Astrocyte of the cerebellum (primary cell): ENCODE data around the gene CASP3.
"Not testable (repeated sequence)": the region's sequence is repeated elsewhere in the genome, so short reads cannot be mapped to it uniquely, and the experiment has no call there.

Source experiments
- DNase-seq: peaks from one replicate; pipeline ENCODE4 v3.0.0-alpha.2; 2011; ENCODE audit warnings: low read depth
- H3K4me3 ChIP-seq: 2 replicates; pipeline ENCODE4 v1.5.1; 2011; ENCODE audit warnings: mild to moderate bottlenecking, low read depth, low read length, moderate library complexity
- in situ Hi-C: cut with HindIII; loops from 2 replicates; pipeline ENCODE4 v1.10.0; 2017; ENCODE audit warnings: low sequenced_read_pairs
- TF ChIP-seq, protein P1 (sequence below): IDR thresholded peaks from 2 replicates; pipeline ENCODE4 v1.5.1; 2012; ENCODE audit warnings: low read length, low read depth, moderate library complexity, mild to moderate bottlenecking; ENCODE audit errors: missing control alignments

The CASP3 gene

DNA sequence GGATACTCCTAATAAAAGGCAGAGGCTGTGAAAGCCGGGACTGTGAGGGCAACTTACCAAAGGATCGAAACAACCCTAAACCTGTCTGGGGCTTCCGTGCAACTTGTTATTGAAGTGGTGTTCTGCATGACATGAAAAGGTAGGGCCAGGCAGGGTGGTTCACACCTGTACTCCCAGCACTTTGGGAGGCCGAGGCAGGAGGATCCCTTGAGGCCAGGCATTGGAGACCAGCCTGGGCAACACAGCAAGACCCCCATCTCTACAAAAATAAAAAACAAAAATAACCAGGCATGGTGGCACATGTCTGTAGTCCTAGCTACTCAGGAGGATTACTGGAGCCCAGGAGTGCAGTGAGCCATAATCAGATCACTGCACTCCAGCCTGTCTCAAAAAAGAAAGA, 12.3 kb downstream of the CASP3 start:
- DNase-seq, result no peak
- in situ Hi-C loops, result no loop called here
- TF ChIP-seq, protein P1, sequence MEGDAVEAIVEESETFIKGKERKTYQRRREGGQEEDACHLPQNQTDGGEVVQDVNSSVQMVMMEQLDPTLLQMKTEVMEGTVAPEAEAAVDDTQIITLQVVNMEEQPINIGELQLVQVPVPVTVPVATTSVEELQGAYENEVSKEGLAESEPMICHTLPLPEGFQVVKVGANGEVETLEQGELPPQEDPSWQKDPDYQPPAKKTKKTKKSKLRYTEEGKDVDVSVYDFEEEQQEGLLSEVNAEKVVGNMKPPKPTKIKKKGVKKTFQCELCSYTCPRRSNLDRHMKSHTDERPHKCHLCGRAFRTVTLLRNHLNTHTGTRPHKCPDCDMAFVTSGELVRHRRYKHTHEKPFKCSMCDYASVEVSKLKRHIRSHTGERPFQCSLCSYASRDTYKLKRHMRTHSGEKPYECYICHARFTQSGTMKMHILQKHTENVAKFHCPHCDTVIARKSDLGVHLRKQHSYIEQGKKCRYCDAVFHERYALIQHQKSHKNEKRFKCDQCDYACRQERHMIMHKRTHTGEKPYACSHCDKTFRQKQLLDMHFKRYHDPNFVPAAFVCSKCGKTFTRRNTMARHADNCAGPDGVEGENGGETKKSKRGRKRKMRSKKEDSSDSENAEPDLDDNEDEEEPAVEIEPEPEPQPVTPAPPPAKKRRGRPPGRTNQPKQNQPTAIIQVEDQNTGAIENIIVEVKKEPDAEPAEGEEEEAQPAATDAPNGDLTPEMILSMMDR, result no peak
- no peak overlapping the region for H3K4me3 ChIP-seq

DNA sequence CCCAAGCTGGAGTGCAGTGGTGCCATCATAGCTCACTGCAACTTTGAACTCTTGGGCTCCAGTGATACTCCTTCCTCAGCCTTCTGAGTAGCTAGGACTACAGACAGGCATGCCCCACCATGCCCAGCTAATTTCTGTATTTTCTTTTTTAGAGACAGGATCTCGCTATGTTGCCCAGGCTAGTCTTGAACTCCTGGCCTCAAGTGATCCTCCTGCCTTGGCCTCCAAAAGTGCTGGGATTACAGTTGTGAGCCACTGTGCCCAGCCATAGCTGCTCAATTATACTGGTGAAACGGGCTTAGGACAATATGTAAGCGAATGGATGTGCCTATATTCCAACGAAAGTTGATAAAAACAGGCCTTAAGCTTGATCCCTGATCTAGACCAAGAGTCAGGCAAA, 13.1 kb downstream of the CASP3 start:
- no peak for DNase-seq
- in situ Hi-C loops, result no loop called here
- no peak overlapping the region for H3K4me3 ChIP-seq
- TF ChIP-seq, protein P1, result no peak

DNA sequence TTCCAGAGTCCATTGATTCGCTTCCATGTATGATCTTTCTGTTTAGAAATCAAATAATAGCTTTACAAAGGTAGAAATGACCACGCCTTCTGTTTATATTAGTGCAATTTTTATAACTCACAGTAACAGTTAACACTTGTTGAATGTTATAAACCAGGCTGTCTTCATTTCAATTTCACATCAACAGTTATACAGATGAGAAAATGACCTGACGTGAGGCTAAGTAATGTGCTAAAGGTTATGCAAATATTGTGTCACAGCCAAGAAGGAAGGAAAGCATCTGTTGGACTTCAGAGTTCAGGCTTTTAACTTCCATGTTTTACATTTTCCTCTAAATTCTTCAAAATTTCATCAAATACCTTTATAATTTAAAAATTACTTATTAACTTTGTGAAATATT, 13.9 kb downstream of the CASP3 start:
- in situ Hi-C loops, result no loop called here
- no peak overlapping the region for H3K4me3 ChIP-seq
- TF ChIP-seq, protein P1, result no peak
- no peak for DNase-seq

DNA sequence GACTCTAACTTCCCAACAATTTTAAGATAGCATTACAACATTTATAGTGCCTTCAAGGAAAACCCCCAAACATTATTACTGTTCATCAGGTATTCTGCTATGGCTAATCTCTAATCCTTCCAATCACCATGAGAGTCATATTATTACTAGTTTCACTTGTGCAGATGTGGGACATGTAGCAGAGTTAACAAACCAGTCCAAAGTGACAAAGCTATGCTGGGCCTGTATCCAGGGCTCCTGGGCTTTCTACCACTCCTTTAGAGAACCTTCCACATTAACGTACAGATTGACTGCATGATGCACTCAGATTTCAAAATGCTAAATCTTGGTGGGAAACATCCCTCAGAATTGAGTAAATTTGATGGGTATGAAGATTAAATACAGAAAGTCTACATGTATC, 16.4 kb downstream of the CASP3 start:
- in situ Hi-C loops, result no loop called here
- no peak for DNase-seq
- TF ChIP-seq, protein P1, result no peak
- H3K4me3 ChIP-seq, result no peak overlapping the region

DNA sequence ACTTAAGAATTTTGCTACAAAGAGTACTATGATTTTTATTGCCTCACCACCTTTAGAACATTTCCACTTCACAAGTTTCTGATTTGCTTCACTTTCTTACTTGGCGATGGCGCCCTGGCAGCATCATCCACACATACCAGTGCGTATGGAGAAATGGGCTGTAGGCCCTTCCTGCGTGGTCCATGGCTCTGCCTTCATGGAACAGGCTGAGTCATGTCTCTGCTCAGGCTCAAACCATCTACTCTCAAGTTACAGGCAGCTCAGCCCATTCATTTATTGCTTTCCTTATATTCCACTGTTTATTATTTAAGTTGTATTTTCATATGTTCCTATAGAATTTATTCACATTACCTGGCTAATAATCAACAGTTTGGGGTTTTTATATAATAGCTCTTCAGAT, 21.1 kb downstream of the CASP3 start:
- no peak overlapping the region for H3K4me3 ChIP-seq
- DNase-seq, result no peak
- in situ Hi-C loops, result no loop called here
- TF ChIP-seq, protein P1, result no peak

DNA sequence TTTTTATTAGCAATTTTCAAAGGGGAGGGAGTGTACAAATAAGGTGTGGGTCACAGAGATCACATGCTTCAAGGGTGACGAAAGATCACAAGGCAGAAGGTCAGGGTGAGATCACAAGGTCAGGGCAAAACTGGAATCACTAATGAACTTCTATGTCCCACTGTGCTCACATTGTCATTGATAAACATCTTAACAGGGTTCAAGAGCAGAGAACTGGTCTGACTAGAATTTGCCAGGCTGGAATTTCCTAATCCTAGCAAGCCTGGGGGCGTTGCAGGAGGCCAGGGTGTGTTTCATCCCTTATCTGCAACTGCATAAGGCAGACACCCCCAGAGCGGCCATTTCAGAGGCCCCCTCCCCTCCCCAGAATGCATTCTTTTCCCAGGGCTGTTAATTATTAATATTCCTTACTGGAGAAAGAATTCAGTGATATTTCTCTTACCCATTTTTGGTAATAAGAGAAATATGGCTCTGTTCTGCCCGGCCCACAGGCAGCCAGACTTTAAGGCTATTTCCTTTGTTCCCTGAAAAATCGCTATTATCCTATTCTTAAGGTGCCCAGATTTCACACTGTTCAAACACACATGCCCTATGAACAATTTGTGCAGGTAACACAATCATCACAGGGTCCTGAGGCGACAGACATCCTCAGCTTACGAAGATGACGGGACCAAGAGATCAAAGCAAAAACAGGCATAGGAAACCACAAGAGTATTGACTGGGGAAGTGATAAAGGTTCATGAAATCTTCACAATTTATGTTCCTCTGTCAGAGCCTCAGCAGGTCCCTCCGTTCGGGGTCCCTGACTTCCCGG, 23.3 kb downstream of the CASP3 start:
- DNase-seq, H3K4me3 ChIP-seq, in situ Hi-C loops: not testable (repeated sequence)

DNA sequence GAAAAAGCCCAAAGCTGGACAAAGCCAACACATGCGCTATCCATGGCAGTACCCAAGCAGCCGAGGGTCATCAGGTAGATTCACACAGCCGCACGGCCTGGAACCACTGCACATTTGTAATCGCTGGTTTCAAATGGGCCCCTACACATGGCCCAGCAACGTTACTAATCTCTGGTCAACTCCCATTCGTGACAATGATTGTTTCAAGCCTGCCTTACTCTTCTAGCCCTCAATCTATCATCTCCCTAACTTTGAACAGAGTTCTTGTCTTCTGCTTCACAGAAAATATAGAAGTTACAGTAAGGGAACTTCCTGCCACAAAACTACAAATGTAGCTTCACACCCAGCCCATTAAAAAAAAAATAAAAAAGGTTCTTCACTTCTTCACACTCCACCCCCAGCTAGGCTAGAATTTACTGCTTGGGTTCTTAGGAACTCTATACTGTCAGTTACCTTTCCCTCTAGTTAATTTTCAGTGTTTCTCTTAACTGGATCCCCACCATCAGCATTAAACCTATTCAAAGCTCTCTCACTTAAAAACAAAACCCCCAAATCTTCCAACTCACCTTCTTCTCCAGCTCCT, 24.2 kb downstream of the CASP3 start:
- no peak overlapping the region for H3K4me3 ChIP-seq
- DNase-seq, result no peak
- TF ChIP-seq, protein P1, result no peak
- in situ Hi-C loops, result no loop called here

DNA sequence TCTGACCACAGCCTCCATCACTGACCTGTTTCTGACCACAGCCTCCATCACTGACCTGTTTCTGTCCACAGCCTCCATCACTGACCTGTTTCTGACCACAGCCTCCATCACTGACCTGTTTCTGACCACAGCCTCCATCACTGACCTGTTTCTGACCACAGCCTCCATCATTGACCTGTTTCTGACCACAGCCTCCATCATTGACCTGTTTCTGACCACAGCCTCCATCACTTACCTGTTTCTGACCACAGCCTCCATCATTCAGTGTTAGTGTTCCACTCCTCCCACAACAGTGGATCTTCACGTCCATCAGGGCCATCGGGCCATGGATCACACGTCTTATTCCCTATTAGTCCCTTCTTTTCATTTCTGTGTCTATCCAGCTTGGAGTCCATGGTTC, 24.7 kb downstream of the CASP3 start:
- DNase-seq, H3K4me3 ChIP-seq, in situ Hi-C loops: not testable (repeated sequence)
